Measurements from ENCODE around the gene TRIM51.
"Not testable (repeated sequence)": the region's sequence is repeated elsewhere in the genome, so short reads cannot be mapped to it uniquely, and the experiment has no call there.

DNA sequence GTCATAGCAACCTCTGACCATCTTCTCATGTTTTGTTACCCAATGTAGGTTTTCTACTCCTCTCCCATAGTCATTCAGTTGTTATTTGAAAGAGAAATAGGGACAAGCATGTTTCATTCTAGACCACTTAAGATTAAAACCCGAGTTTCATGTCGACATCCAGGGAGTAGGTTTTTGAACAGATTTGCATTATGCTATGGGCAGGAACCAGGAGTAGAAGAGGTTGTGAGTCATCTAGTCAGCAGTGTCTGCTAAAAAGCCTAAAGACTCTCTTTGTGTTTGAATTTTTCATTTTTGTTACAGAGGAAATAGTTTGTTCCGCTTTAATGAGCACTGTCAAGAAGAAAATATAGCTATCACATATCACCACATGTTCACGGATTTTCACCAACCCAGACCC is 1.9 kb downstream of the TRIM51 start:
- TF ChIP-seq, protein P1, sequence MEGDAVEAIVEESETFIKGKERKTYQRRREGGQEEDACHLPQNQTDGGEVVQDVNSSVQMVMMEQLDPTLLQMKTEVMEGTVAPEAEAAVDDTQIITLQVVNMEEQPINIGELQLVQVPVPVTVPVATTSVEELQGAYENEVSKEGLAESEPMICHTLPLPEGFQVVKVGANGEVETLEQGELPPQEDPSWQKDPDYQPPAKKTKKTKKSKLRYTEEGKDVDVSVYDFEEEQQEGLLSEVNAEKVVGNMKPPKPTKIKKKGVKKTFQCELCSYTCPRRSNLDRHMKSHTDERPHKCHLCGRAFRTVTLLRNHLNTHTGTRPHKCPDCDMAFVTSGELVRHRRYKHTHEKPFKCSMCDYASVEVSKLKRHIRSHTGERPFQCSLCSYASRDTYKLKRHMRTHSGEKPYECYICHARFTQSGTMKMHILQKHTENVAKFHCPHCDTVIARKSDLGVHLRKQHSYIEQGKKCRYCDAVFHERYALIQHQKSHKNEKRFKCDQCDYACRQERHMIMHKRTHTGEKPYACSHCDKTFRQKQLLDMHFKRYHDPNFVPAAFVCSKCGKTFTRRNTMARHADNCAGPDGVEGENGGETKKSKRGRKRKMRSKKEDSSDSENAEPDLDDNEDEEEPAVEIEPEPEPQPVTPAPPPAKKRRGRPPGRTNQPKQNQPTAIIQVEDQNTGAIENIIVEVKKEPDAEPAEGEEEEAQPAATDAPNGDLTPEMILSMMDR (IDR thresholded peaks at IDR 0.05; ENCODE audit: insufficient read depth, low read length, poor library complexity, severe bottlenecking) = not testable (repeated sequence)
- TF ChIP-seq EZH2phosphoT487 (conservative IDR thresholded peaks at IDR 0.05; ENCODE audit: low read length) = not testable (repeated sequence)
